Measurements from ENCODE around the gene SAMD8.

GRCh38 chr10:75105576-75106197, 5.8 kb upstream of the SAMD8 start:
- TF ChIP-seq CTCF (IDR thresholded peaks at IDR 0.05; ENCODE audit: extremely low read depth in 1 of 2, insufficient read depth in 1 of 2, low read depth in 1 of 2, low read length in 2 of 2): no peak
- no peak for TF ChIP-seq EZH2 (IDR thresholded peaks at IDR 0.05; ENCODE audit: borderline replicate concordance, low read depth, low read length, severe bottlenecking)
- no peak for TF ChIP-seq POLR2AphosphoS5 (IDR thresholded peaks at IDR 0.05; ENCODE audit: insufficient read depth, low read depth, low read length)
- TF ChIP-seq POLR2A (IDR thresholded peaks at IDR 0.05; ENCODE audit: low read depth, low read length): no peak
- TF ChIP-seq GATA2 (IDR thresholded peaks at IDR 0.05; ENCODE audit: insufficient read depth, insufficient read length, low read depth, low read length): no peak
- TF ChIP-seq MAX (IDR thresholded peaks at IDR 0.05; ENCODE audit: insufficient read depth, insufficient read length): no peak
